ENCODE results near the gene NUP93. TPM values are rescaled to one million over a fixed set of nuclear protein-coding genes. Genes with fewer than 3 reads are reported as not detected.
A peak's percentile ranks its signal among the peaks of the same experiment; 100 is the strongest.

NUP93 gene
- total and polyA plus RNA-seq, 2 experiments from 2014 or later, result 23.5 to 35.7 TPM

GRCh38 chr16:56812884-56813283 is 83.0 kb downstream of the NUP93 start:
- no peak overlapping the region for H3K4me2 ChIP-seq

GRCh38 chr16:56814537-56815432 is 84.9 kb downstream of the NUP93 start:
- H3K4me3 ChIP-seq, result no peak overlapping the region
- DNase-seq (ENCODE audit: low spot score), result no peak
- TF ChIP-seq CTCF (IDR thresholded peaks at IDR 0.05; ENCODE audit: poor library complexity) (no peak), EZH2 (IDR thresholded peaks at IDR 0.05; ENCODE audit: borderline replicate concordance) (no peak), EZH2phosphoT487 (IDR thresholded peaks at IDR 0.05; ENCODE audit: low read depth, severe bottlenecking, unreplicated experiment) (no peak)
- H2AFZ ChIP-seq, result no peak overlapping the region
- no peaks in the 10 kb centered on the region for H3K9me3 ChIP-seq (ENCODE audit: low read depth)
- WGBS (ENCODE audit: low lambda C conversion rate, missing lambda C conversion rate), result 54% methylated on average over 9 of the region's 9 CpGs
- H3K4me2 ChIP-seq, result peak overlapping the region; percentile 6
- H3K36me3 ChIP-seq (replicated peaks; ENCODE audit: insufficient read depth, low read depth), result no peaks in the 10 kb centered on the region
- H3K9me2 ChIP-seq (replicated peaks; ENCODE audit: insufficient read depth), result no peaks in the 10 kb centered on the region
- H3K4me1 ChIP-seq (ENCODE audit: insufficient read depth), result peaks cover 13% of the 10 kb centered on the region
- H3K27ac ChIP-seq, result peak overlapping the region; percentile 62
- no peaks in the 10 kb centered on the region for H3K79me2 ChIP-seq
- H3K27me3 ChIP-seq, result no peaks in the 10 kb centered on the region
- no peaks in the 10 kb centered on the region for H4K20me1 ChIP-seq (ENCODE audit: insufficient read depth, poor library complexity, severe bottlenecking)

More at GRCh38 chr16:56812884-56813283, 83.0 kb downstream of the NUP93 start:
- no peak for TF ChIP-seq CTCF (IDR thresholded peaks at IDR 0.05; ENCODE audit: poor library complexity)
- TF ChIP-seq EZH2 (IDR thresholded peaks at IDR 0.05; ENCODE audit: borderline replicate concordance), result no peak
- no peak for TF ChIP-seq EZH2phosphoT487 (IDR thresholded peaks at IDR 0.05; ENCODE audit: low read depth, severe bottlenecking, unreplicated experiment)
- H3K27ac ChIP-seq, result no peak overlapping the region
- no peaks in the 10 kb centered on the region for H4K20me1 ChIP-seq (ENCODE audit: insufficient read depth, poor library complexity, severe bottlenecking)
- H3K27me3 ChIP-seq, result no peaks in the 10 kb centered on the region
- no peaks in the 10 kb centered on the region for H3K36me3 ChIP-seq (replicated peaks; ENCODE audit: insufficient read depth, low read depth)
- H3K79me2 ChIP-seq, result no peaks in the 10 kb centered on the region
- peaks cover 13% of the 10 kb centered on the region for H3K4me1 ChIP-seq (ENCODE audit: insufficient read depth)
- no peak overlapping the region for H2AFZ ChIP-seq
- no peaks in the 10 kb centered on the region for H3K9me2 ChIP-seq (replicated peaks; ENCODE audit: insufficient read depth)
- H3K9me3 ChIP-seq (ENCODE audit: low read depth), result no peaks in the 10 kb centered on the region
- no peak overlapping the region for H3K4me3 ChIP-seq
- no peak for DNase-seq (ENCODE audit: low spot score)

- no peaks in the 10 kb centered on the region for H3K79me2 ChIP-seq
- DNase-seq (ENCODE audit: low spot score), result no peak
- H4K20me1 ChIP-seq (ENCODE audit: insufficient read depth, poor library complexity, severe bottlenecking), result no peaks in the 10 kb centered on the region
- no peaks in the 10 kb centered on the region for H3K9me3 ChIP-seq (ENCODE audit: low read depth)
- TF ChIP-seq CTCF (IDR thresholded peaks at IDR 0.05; ENCODE audit: poor library complexity), result no peak
- no peak for TF ChIP-seq EZH2 (IDR thresholded peaks at IDR 0.05; ENCODE audit: borderline replicate concordance)
- TF ChIP-seq EZH2phosphoT487 (IDR thresholded peaks at IDR 0.05; ENCODE audit: low read depth, severe bottlenecking, unreplicated experiment), result no peak
- peaks cover 13% of the 10 kb centered on the region for H3K4me1 ChIP-seq (ENCODE audit: insufficient read depth)
- no peak overlapping the region for H3K27ac ChIP-seq
- no peaks in the 10 kb centered on the region for H3K9me2 ChIP-seq (replicated peaks; ENCODE audit: insufficient read depth)
- H3K27me3 ChIP-seq, result no peaks in the 10 kb centered on the region
- no peak overlapping the region for H2AFZ ChIP-seq
- H3K4me3 ChIP-seq, result no peak overlapping the region
- H3K4me2 ChIP-seq, result no peak overlapping the region
- no peaks in the 10 kb centered on the region for H3K36me3 ChIP-seq (replicated peaks; ENCODE audit: insufficient read depth, low read depth)
Observed at GRCh38 chr16:56815721-56816120, 85.8 kb downstream of the NUP93 start.

Data from hepatocyte (in vitro differentiated cells).